ENCODE measurements around the gene PPP1CA. TPM values are rescaled to one million over a fixed set of nuclear protein-coding genes. Genes with fewer than 3 reads are reported as not detected.

Gene PPP1CA
- total RNA-seq, 2 experiments from 2014 or later: 308 to 323 TPM

DNA sequence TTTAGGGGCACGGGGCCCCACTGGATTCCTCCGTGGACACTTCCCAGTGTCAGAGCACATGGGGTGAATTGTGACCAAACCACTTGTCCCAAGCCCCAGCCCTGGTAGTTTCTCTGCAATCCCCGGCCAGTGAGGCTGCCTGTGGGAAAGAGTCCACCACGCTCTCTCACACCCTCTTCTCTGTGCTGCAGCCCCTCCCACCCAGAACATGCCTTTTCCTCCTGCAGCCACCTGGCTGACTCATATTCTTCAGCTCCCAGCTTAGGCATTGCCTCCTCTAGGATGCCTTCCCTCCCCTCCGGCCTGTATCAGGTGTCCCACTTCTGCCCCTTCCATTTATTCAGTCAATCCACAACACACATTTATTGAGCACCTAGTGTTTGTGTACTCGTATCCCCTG, 21.2 kb upstream of the PPP1CA start:
- CTCF ChIA-PET: no interaction called here
- POLR2A ChIA-PET: no interaction called here

DNA sequence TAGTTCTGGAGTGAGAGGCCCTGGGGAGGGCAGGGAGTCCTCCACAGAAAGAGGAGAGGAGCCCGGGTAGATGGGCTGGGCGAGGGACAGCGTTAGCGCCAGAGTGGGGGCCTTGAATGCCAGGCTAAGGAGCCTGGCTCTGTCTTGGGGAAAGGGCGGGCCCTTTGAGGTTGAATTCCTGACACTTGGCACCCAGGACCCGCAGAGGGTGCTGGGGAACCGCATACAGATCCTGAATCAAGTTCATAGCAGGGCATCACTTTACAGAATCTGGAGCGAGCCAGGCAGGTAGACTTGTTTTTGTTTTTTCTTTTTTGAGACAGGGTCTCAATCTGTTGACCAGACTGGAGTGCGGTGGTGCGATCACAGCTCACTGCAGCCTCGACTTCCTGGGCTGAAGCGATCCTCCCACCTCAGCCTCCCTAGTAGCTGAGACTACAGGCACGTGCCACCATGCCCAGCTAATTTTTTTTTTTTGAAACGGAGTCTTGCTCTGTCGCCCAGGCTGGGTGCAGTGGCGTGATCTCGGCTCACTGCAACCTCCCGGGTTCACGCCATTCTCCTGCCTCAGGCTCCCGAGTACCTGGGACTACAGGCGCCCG, 19.9 kb upstream of the PPP1CA start:
- CTCF ChIA-PET: no interaction called here

DNA sequence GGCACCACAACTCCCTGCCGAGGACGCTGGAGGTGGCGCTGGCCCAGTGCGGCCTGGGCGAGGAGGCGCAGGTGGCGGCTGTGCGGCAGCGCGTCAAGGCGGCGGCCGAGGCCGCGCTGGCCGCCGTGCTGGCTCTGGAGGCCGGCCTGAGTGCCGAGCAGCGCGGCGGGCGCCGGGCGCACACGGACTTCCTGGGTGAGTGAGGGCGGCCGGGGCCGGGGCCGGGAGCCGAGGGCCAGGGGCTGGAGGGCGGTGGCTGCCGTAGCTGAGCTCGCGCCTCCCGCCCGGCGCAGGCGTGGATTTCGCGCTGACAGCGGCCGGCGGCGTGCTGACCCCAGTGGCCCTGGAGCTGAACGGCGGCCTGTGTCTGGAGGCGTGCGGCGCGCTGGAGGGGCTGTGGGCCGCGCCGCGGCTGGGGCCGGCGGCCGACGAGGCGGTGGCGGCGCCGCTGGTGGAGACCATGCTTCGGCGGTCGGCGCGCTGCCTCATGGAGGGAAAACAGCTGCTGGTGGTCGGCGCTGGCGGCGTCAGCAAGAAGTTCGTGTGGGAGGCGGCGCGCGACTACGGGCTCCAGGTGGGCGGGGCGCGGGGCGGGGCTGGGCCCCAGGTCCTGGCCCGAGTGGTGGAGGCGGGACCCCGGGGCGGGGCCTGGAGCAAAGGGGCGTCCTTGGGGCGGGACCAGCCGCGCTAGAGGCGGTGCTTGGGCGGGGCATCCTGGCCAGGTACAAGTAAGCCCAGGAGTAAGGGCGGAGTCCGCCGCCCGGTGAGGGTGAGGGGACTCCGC, 19.2 kb upstream of the PPP1CA start:
- CTCF ChIA-PET: interaction anchor here (0.8 to 5.6 kb wide), 6 partner anchors 9 to 39 kb away, joined by 3 to 34 read pairs (median 4); partner anchors contain the start of genes PPP1CA, PTPRCAP and TBC1D10C
- POLR2A ChIA-PET: interaction anchor here (0.7 to 5.2 kb wide), 10 partner anchors 8 to 71 kb away, joined by 3 to 39 read pairs (median 8); partner anchors contain the start of genes AIP, PPP1CA, PTPRCAP and RPS6KB2

More for the DNA sequence above, 19.9 kb upstream of the PPP1CA start:
- POLR2A ChIA-PET: interaction anchor here (0.7 to 5.2 kb wide), 6 partner anchors 10 to 70 kb away, joined by 4 to 39 read pairs (median 14); partner anchors contain the start of genes PPP1CA, PTPRCAP and TBC1D10C

DNA sequence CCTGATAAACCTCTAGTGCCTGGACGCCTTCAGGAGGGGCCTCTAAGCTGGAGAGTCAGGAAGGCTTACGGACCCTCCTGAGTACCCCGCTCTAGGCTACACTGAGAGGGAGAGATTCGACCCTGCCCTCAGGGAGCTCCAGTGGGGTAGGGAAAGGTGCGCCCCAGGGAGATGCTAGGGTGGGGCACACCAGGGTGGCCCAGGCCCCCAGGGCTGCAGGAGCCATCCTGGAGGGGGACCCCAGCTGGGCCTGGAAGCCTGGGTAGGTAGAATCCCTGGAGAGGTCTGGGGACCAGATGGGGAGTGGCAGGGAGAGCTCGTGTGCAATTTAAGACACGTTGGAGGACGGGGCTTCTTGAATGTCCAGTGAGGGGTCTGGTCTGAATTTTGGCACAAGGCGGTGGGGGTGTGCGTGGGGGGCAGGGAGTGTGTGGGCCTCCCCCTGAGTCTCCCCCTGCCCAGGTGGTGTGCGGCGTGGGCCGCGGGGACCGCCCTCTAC, 18.5 kb upstream of the PPP1CA start:
- ChIA-PET CTCF (interaction anchor here (0.6 to 5.6 kb wide), 8 partner anchors 8 to 267 kb away, joined by 3 to 34 read pairs (median 4); partner anchors contain the start of genes PITPNM1, PPP1CA, PTPRCAP and TBC1D10C), POLR2A (interaction anchor here (0.7 to 5.2 kb wide), 10 partner anchors 8 to 72 kb away, joined by 3 to 39 read pairs (median 8); partner anchors contain the start of genes AIP, PPP1CA, PTPRCAP and RAD9A)

DNA sequence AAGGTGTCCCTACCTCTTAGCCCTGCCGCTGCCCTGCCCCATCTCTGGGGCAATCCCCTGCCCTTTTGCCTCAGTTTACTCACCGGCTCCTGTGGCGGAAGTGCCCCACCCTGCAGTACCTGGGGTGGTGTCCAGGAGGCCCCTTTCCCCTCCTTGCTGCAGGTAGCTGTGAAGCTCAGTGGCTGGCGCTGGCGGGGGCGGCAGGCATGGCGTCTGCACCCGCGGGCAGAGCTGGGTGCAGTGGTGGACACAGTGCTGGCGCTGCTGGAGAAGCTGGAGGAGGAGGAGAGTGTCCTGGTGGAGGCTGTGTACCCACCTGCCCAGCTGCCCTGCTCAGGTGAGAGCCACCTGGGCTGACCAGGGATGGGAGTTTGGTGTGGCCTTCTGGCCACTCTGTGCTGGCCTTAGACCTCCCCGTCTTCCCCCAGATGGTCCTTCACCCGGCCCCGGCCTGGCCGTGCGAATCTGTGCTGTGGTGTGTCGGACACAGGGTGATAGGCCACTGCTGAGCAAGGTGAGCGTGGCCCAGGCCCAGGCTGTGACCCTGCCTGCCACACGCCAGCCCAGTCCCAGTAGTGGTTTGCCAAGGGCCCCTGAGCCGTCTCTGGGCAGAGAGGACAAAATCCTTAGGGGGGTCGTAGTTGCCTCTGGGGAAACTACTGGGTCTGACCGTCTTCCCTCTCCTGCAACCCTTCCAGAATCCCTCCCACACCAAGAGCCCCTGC, 17.8 kb upstream of the PPP1CA start:
- ChIA-PET CTCF (interaction anchor here (0.5 to 5.6 kb wide), 8 partner anchors 8 to 268 kb away, joined by 3 to 34 read pairs (median 4); partner anchors contain the start of genes PITPNM1, PPP1CA and TBC1D10C), POLR2A (interaction anchor here (0.7 to 5.2 kb wide), 11 partner anchors 8 to 65 kb away, joined by 3 to 39 read pairs (median 7); partner anchors contain the start of genes AIP, PPP1CA, PTPRCAP and RAD9A)

DNA sequence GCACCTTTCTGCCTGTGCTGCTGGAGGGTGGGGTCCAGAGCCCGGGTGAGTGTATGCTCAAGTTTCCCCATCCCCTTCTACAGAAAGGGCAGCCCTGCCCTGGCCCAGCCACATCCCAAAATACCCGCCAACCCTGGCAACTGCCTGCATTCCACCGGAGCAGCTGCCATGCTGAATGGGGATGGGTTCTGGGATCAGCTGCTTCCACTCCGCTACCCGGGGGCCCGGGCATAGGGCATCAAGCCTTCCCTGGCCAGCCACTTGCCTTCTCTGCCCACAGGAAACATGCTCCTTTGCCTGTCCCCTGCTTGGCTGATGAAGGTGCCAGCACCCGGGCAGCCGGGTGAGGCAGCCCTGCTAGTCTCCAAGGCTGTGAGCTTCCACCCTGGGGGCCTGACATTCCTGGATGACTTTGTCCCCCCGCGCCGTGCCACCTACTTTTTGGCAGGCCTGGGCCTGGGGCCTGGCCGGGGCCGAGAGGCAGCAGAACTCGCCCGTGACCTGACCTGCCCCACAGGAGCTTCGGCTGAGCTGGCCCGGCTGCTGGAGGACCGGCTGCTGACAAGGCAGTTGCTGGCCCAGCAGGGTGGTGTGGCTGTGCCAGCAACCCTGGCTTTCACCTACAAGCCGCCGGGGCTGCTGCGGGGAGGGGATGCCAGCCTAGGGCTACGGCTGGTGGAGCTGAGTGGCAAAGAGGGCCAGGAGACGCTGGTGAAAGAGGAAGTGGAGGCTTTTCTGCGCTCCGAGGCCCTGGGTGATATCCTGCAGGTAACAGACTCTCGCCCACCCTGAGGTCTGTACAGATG, 17.0 kb upstream of the PPP1CA start:
- ChIA-PET POLR2A (interaction anchor here (0.6 to 5.2 kb wide), 9 partner anchors 7 to 105 kb away, joined by 3 to 39 read pairs (median 7); partner anchors contain the start of genes PTPRCAP and TBC1D10C), CTCF (interaction anchor here (0.5 to 5.6 kb wide), 6 partner anchors 10 to 145 kb away, joined by 3 to 34 read pairs (median 4); partner anchors contain the start of genes PITPNM1, PPP1CA and TBC1D10C)

DNA sequence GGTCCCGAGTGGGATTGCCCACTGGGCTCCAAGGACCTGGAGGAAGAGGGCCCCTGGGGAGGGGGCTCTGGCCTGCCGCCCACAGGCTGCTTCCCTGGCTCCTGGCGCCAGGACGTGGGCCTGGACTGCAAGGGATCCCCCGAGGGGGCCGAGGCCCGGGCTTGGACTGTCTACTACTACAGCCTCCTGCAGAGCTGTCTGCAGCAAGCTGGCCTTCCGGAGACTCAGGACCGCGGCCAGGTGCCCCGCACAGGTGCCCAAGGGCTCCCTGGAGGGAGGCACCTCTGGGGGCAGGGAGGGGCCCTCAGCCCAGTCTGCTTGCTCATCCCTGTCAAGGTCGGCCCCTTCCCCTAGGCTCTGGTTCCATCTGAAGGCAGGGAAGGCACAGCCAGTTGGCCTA, 15.8 kb upstream of the PPP1CA start:
- CTCF ChIA-PET: interaction anchor here (1.0 to 5.6 kb wide), 3 partner anchors 8 to 14 kb away, joined by 3 to 34 read pairs (median 8); partner anchors contain the start of genes PPP1CA and TBC1D10C

DNA sequence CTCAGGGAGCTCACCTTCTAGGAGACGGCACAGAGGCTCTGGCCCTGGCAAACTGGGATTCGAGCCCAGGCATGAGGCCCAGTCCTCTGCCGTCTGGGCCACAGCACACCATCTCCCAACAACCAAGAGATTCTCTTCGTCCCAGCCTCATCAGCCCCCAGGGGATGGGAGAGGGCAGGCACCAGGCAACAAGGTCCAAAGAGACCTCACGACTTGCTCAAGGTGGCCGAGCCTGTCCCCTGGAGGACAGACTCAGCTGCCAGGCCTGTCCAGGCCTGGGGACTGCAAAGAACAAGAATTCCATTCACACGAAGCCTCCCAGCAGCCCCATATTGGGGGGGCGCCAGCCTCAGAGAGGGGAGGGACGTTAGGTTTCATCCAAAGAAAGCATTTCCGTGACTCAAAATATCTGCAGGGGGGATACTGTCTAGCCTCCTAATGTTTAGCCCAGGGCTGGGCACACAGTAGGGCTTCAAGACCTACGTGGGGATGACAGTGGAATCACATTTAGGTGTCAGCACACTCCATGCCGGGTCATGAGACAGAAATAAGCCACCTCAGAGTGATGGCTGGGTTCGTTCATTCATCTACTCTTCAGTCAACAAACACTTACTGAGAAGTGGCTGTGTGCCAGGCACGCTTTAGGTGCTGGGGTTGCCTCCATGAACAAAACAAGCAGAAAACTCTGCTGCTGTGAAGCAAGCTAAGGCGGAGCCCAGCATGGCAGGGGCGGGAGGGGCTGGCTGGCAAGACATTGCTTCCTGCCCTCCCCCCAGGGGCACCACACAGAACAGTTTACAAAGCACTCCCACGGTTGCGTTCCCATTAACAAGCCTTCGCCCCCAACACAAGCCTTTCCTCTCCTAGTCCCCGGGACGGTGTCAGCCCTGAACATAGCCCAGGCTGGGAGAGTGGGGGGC, 15.0 kb upstream of the PPP1CA start:
- CTCF ChIA-PET: interaction anchor here (1.0 to 5.6 kb wide), 2 partner anchors 9 to 13 kb away, joined by 3 to 34 read pairs; partner anchors contain the start of genes PPP1CA and TBC1D10C
- POLR2A ChIA-PET: interaction anchor here (1.1 to 5.2 kb wide), 4 partner anchors 9 to 21 kb away, joined by 3 to 39 read pairs (median 8); partner anchors contain the start of genes PTPRCAP and RPS6KB2

More for the DNA sequence above, 15.8 kb upstream of the PPP1CA start:
- POLR2A ChIA-PET: interaction anchor here (1.1 to 5.2 kb wide), 4 partner anchors 10 to 20 kb away, joined by 3 to 39 read pairs (median 8); partner anchors contain the start of genes PTPRCAP and RPS6KB2

DNA sequence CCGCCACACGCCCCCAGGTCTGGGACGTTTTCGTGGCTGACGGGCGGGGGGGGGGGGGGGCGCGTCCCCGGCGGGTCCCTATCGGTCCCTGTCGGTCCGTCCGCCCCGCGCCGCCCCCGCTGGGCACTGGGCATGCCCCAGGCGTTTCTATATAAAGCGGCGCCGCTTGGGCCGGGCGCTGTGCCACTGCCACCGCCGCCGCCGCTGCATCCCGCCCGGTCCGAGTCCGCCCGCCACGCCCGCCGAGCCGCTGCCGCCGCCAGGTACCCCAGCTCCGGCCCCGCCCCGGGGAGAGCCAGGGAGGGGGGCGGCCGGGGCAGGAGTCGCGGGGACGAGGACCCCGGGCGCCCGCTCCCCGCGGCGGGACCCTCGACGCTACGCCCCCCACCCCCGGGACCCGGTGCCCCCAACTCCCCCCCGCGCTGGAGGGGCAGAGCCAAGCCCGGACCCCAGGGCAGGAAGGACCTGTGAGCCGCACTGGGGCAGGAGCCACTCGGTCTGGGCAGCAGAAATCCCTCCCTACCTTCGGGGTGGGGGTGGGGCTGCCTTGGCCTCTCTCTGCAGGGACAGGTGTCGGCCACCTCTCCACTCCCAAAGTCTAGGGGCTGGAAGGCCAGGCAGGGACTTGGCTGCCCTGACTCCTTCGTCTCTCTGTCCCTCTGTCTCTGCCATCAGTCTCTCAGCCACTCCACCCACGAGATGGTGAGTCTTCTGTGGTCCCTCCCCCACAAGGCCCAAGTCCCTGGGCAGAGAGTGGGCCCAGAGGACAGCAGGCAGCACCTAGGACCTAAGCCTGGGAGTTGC, 14.0 kb upstream of the PPP1CA start, which contains the start of gene CARNS1:
TSS of gene CARNS1 (plus strand) at position 178 of the 804 bp plus-strand sequence. CDS start at position 700, 522 bp downstream.
- CTCF ChIA-PET: interaction anchor here (5.6 kb wide), 1 partner anchor 12 kb away, joined by 34 read pairs; the partner anchor contains the start of genes PPP1CA and TBC1D10C

DNA sequence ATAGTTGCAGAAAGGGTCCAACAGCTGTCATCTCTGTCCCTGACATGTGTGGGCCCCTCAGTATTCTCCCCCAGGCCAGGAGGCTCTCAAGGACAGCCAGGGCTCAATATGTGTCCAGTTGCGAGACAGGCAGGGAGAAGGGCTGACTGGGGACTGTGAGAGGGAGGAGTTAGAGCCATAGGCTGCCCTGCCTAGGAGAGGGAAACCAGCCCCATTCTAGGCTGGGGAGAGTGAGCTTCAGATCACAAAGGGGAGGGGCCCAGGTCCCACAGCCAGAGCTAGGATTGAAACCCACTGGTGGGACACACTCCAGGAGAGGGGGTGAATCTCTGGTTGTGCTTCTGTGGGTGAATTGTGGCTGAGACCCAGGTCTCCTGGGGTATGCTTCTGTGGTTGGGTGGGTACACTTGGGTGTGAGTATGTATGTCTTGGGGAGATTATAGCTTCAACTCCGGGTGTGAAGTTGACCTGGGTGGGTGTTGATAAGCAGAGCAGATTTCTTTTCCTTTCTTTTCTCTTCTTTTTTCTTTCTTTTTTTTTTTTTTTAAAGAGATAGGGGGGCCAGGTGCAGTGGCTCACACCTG, 11.7 kb upstream of the PPP1CA start:
- POLR2A ChIA-PET: interaction anchor here (0.5 to 2.0 kb wide), 6 partner anchors 10 to 962 kb away, joined by 3 to 5 read pairs (median 3); partner anchors contain the start of genes PTPRCAP and TBC1D10C

More for the DNA sequence above, 14.0 kb upstream of the PPP1CA start, which contains the start of gene CARNS1:
- POLR2A ChIA-PET: interaction anchor here (3.0 kb wide), 1 partner anchor 8 kb away, joined by 12 read pairs; no protein-coding TSS in a partner anchor

DNA sequence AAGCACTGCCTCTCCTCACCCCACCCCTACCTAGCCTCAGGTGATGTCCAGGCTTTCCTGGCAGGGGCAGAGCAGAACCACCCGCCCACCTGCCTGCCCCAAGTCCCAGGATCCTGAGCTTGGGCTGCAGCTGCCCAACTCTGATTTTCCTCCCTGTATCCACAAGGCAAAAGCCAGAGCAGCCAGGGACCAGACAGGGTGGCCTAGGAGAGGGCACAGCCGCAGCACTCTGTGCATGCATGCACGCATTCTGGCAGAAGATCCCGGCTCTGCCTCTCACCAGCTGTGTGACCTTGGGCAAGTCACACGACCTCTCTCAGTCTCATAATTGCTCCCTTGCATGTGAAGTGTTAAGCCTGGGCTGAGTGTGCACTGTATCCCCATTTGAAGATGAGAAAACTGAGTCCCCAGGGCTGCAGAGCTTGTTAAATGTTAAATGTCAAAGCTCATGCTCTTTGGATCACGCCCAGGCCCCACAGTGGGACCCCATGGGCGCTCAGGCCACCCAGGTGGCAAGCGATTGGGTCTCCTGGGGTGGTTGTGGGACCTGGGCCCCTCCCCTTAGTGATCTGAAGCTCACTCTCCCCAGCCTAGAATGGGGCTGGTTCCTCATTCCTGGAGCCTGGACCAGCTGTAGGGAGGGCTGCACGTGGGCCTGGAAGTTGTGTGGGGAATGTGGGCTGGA, 11.0 kb upstream of the PPP1CA start:
- CTCF ChIA-PET: interaction anchor here (1.6 to 1.7 kb wide), 6 partner anchors 8 to 71 kb away, joined by 3 to 8 read pairs (median 6); partner anchors contain the start of genes PPP1CA and TBC1D10C
- POLR2A ChIA-PET: interaction anchor here (0.6 to 2.0 kb wide), 7 partner anchors 8 to 49 kb away, joined by 3 to 6 read pairs (median 5); partner anchors contain the start of genes CORO1B, PPP1CA, PTPRCAP and TBC1D10C

More for the DNA sequence above, 11.7 kb upstream of the PPP1CA start:
- CTCF ChIA-PET: interaction anchor here (1.6 to 1.7 kb wide), 3 partner anchors 9 to 71 kb away, joined by 5 to 8 read pairs (median 6); partner anchors contain the start of genes PPP1CA and TBC1D10C

DNA sequence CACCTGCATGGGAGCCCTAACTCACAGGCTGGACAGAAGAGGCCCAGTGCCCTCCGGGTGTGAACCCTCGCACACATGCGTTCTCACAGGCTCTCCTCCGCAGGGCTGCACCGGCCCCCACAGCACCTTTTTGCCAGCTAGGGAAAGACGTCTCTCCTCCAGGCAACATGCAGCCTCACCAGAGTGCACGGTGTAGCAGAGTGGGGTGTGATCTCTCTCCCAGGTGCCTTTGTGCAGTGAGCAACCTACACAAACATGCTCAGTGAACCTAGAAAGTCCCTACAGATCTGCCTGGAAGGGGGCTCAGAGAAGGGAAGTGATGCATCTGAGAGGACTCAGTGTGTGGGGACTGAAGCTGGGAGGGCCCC, 10.1 kb upstream of the PPP1CA start:
- ChIA-PET POLR2A (interaction anchor here (0.6 to 2.0 kb wide), 4 partner anchors 8 to 32 kb away, joined by 5 to 7 read pairs (median 6); partner anchors contain the start of genes CORO1B, PPP1CA and TBC1D10C), CTCF (interaction anchor here (1.1 to 1.7 kb wide), 5 partner anchors 9 to 57 kb away, joined by 3 to 6 read pairs (median 3); partner anchors contain the start of genes PPP1CA and TMEM134)

DNA sequence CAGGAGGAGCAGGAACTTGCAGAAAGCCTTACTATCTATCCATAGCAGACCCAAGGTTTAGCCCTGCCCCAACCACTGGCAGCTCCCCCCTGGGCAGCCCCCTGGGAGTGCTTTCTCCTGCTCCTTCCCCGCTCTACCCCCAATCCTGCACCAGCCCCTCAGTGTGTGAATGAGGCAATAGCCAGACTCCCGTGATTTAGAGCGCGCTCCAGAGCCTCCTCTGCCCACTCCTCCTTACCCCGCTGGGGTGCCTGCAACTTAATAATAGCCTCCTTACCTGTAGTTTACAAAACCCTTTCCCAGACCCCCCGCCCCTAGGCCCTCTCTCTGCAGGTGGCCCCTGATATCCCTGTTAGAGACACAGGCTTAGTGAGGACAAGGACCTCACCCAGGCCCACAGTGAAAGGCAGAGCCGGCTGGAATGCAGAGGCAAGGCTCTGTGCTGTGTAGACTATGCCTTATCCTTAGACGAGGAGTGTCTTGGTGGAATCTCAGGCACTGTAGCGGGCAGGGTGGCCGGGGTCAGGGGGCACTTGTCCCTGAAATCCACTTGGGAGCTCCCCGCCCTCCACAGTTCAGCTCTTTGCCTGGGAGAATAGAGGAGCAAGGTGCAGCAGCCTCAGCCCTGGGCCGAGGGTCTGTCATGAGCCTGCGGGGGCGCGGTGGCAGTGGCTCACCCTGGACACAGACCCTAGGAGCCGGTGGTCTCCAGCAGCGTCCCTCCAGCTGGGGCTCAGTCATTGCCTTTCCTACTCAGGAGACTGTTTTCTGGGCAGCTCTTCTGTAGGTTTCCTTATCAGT, 9.5 kb upstream of the PPP1CA start:
- ChIA-PET CTCF (interaction anchor here (1.1 to 1.7 kb wide), 5 partner anchors 9 to 58 kb away, joined by 3 to 6 read pairs (median 3); partner anchors contain the start of genes PPP1CA and TMEM134), POLR2A (interaction anchor here (0.6 to 2.0 kb wide), 4 partner anchors 7 to 32 kb away, joined by 5 to 7 read pairs (median 6); partner anchors contain the start of genes CORO1B, PPP1CA and TBC1D10C)

Measured in activated CD8-positive, alpha-beta memory T cell treated with anti-CD3 and anti-CD28 coated beads for 36 hours (primary cell).